ENCODE measurements around the gene ADAM22. TPM values are rescaled to one million over a fixed set of nuclear protein-coding genes. Genes with fewer than 3 reads are reported as not detected.

ADAM22 gene
- polyA plus RNA-seq, 2 of the 4 experiments (the other 2 are of a cell fraction) = 0.53 to 0.59 TPM

- TF ChIP-seq, protein P1, sequence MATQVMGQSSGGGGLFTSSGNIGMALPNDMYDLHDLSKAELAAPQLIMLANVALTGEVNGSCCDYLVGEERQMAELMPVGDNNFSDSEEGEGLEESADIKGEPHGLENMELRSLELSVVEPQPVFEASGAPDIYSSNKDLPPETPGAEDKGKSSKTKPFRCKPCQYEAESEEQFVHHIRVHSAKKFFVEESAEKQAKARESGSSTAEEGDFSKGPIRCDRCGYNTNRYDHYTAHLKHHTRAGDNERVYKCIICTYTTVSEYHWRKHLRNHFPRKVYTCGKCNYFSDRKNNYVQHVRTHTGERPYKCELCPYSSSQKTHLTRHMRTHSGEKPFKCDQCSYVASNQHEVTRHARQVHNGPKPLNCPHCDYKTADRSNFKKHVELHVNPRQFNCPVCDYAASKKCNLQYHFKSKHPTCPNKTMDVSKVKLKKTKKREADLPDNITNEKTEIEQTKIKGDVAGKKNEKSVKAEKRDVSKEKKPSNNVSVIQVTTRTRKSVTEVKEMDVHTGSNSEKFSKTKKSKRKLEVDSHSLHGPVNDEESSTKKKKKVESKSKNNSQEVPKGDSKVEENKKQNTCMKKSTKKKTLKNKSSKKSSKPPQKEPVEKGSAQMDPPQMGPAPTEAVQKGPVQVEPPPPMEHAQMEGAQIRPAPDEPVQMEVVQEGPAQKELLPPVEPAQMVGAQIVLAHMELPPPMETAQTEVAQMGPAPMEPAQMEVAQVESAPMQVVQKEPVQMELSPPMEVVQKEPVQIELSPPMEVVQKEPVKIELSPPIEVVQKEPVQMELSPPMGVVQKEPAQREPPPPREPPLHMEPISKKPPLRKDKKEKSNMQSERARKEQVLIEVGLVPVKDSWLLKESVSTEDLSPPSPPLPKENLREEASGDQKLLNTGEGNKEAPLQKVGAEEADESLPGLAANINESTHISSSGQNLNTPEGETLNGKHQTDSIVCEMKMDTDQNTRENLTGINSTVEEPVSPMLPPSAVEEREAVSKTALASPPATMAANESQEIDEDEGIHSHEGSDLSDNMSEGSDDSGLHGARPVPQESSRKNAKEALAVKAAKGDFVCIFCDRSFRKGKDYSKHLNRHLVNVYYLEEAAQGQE (IDR thresholded peaks at IDR 0.05) = no peak
Measured at GRCh38 chr7:87984088-87984487, 50.0 kb downstream of the ADAM22 start (continued).

DNA sequence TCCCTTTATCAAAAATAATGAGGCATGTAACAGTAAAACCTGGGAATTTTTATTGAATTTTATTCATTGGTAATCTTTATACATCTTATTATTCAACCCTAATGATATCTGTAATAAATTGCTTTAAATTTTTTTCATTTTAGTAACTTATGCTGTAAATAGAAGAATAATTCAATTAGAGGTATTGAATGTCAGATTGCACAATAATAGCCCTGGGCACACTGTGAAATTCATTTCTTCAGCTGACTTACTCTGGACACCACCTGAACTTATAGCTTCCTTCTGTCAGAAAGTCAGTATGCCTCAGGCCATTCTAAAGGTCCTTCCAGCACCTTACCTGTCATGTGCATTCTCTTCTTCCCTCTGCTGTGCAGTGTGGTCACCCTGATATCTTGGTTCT is 59.2 kb downstream of the ADAM22 start:
- POLR2A ChIA-PET = no interaction called here
- Histone ChIP-seq H3K27ac (no peak overlapping the region), H3K9me3 (no peaks in the 10 kb centered on the region), H3K4me2 (no peak overlapping the region), H3K4me3 (no peak overlapping the region), H3K4me1 (no peaks in the 10 kb centered on the region)
- TF ChIP-seq GATA3 (IDR thresholded peaks at IDR 0.05; ENCODE audit: borderline replicate concordance) = no peak
- TF ChIP-seq ATOH8 (CRISPR knock-in tag; IDR thresholded peaks at IDR 0.05; ENCODE audit: low read depth) = no peak
- no peak for TF ChIP-seq BCL3 (IDR thresholded peaks at IDR 0.05)
- TF ChIP-seq HDAC2 (IDR thresholded peaks at IDR 0.05) = no peak
- no peak for TF ChIP-seq EHMT2 (IDR thresholded peaks at IDR 0.05; ENCODE audit: low read depth)
- TF ChIP-seq HOXA7 (CRISPR knock-in tag; IDR thresholded peaks at IDR 0.05) = no peak
- no peak for TF ChIP-seq RFX5 (IDR thresholded peaks at IDR 0.05)
- no peak for TF ChIP-seq PHF8 (IDR thresholded peaks at IDR 0.05; ENCODE audit: borderline replicate concordance, low read depth)
- TF ChIP-seq CTCF (IDR thresholded peaks at IDR 0.05) = no peak
- TF ChIP-seq ZSCAN20 (CRISPR knock-in tag; IDR thresholded peaks at IDR 0.05) = no peak
- no peak for TF ChIP-seq CEBPB (IDR thresholded peaks at IDR 0.05)
- DNase-seq (ENCODE audit: low read depth in 1 of 2, low spot score in 1 of 2) (no peak), ATAC-seq (no peak), FAIRE-seq (no peak)
- CTCF ChIA-PET = interaction anchor here (1.2 kb wide), 1 partner anchor 18 kb away, joined by 3 read pairs; no protein-coding TSS in a partner anchor

DNA sequence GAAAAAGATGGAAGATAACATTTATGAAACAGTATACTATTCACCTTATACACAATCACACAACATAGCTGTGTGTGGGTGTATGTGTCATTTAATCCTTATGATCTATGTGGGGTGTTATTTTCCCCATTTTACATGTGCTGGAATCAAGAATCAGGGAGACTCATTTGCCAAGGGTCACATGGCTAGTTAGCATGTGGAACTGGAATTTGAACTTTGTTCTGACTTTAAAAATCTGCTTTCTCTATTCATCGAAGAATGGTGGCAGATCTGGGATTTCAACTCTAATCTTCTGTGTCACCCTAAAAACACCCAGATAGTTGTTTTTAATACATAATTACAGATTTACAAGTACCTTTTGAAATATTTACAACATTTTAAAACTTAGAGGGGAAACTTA is 65.2 kb downstream of the ADAM22 start:
- no peak overlapping the region for H3K4me3 ChIP-seq
- ChIA-PET POLR2A (no interaction called here), CTCF (no interaction called here)
- H3K27ac ChIP-seq = no peak overlapping the region
- no peak overlapping the region for H3K4me2 ChIP-seq
- H3K9me3 ChIP-seq = no peaks in the 10 kb centered on the region
- DNase-seq (ENCODE audit: low read depth in 1 of 2, low spot score in 1 of 2) = no peak
- no peaks in the 10 kb centered on the region for H3K4me1 ChIP-seq
- FAIRE-seq = no peak
- ATAC-seq = no peak
- WGBS (ENCODE audit: missing lambda C conversion rate) = 88% methylated on average over 1 of the region's 1 CpG
- no peak for TF ChIP-seq SREBF2 (IDR thresholded peaks at IDR 0.05)
- no peak for TF ChIP-seq ZSCAN20 (CRISPR knock-in tag; IDR thresholded peaks at IDR 0.05)
- no peak for TF ChIP-seq HEYL (CRISPR knock-in tag; IDR thresholded peaks at IDR 0.05)
- no peak for TF ChIP-seq MAFK (IDR thresholded peaks at IDR 0.05; ENCODE audit: partially characterized antibody)
- TF ChIP-seq RCOR1 (IDR thresholded peaks at IDR 0.05; ENCODE audit: low read depth, low read length) = no peak
- TF ChIP-seq ESRRA (IDR thresholded peaks at IDR 0.05; ENCODE audit: borderline replicate concordance, low read length) = no peak
- no peak for TF ChIP-seq NR3C1 (IDR thresholded peaks at IDR 0.05)
- TF ChIP-seq, protein P2, sequence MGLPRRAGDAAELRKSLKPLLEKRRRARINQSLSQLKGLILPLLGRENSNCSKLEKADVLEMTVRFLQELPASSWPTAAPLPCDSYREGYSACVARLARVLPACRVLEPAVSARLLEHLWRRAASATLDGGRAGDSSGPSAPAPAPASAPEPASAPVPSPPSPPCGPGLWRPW (IDR thresholded peaks at IDR 0.05) = no peak
- TF ChIP-seq MAZ (IDR thresholded peaks at IDR 0.05; ENCODE audit: borderline replicate concordance, low read depth, low read length) = no peak
- no peak for TF ChIP-seq EP300 (IDR thresholded peaks at IDR 0.05)
- TF ChIP-seq USF2 (IDR thresholded peaks at IDR 0.05) = no peak
- TF ChIP-seq, protein P3, sequence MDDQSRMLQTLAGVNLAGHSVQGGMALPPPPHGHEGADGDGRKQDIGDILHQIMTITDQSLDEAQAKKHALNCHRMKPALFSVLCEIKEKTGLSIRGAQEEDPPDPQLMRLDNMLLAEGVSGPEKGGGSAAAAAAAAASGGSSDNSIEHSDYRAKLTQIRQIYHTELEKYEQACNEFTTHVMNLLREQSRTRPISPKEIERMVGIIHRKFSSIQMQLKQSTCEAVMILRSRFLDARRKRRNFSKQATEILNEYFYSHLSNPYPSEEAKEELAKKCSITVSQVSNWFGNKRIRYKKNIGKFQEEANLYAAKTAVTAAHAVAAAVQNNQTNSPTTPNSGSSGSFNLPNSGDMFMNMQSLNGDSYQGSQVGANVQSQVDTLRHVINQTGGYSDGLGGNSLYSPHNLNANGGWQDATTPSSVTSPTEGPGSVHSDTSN (IDR thresholded peaks at IDR 0.05) = no peak
- no peak for TF ChIP-seq CTCF (IDR thresholded peaks at IDR 0.05)
- no peak for TF ChIP-seq FOSB (CRISPR knock-in tag; IDR thresholded peaks at IDR 0.05)

All from A549 (cell line).